Ascending aorta (tissue), 2 donors: ENCODE data around the gene INCA1. TPM values are rescaled to one million over a fixed set of nuclear protein-coding genes. Genes with fewer than 3 reads are reported as not detected.

Source experiments
- DNase-seq, 2 donors: peaks; one replicate each; pipeline ENCODE4 v3.0.0-alpha.2; 2019; ENCODE audit warnings: low spot score in 2 of 2
- H3K27ac ChIP-seq, 2 donors: fragments of 200-600 bp; sonication (generic); one replicate each; pipeline ENCODE4 v1.5.1; 2016 to 2017; ENCODE audit warnings: mild to moderate bottlenecking in 1 of 2
- H3K27me3 ChIP-seq: fragments of 200-600 bp; sonication (generic); one replicate; pipeline ENCODE4 v1.5.1; 2017
- H3K36me3 ChIP-seq, 2 donors: fragments of 200-600 bp; sonication (generic); one replicate each; pipeline ENCODE4 v1.5.1; 2016
- H3K4me1 ChIP-seq, 2 donors: fragments of 200-600 bp; sonication (generic); one replicate each; pipeline ENCODE4 v1.5.1; 2016 to 2017; ENCODE audit warnings: mild to moderate bottlenecking in 1 of 2
- H3K4me3 ChIP-seq, 2 donors: fragments of 200-600 bp; sonication (generic); one replicate each; pipeline ENCODE4 v1.5.1; 2016 to 2017; ENCODE audit warnings: mild to moderate bottlenecking in 1 of 2
- H3K9me3 ChIP-seq, 2 donors: fragments of 200-600 bp; sonication (generic); one replicate each; pipeline ENCODE4 v1.5.1; 2016
- intact Hi-C: fragments of 100-400 bp; cut with DNase I; formaldehyde crosslinking; loops from one replicate; pipeline ENCODE4 v1.15.1; 2023
- total RNA-seq: library from RNA; depleted of rRNA; stranded (reverse); fragments of >200 nt; gene quantifications from one replicate; pipeline ENCODE4 v1.1.0, GENCODE V29; 2016
- TF ChIP-seq, protein P1 (sequence below), 3 experiments: fragments of 200-600 bp in 2 of 3; fragments of 450-650 bp in 1 of 3; sonication (generic) in 2 of 3; IDR thresholded peaks; one replicate each; pipeline ENCODE4 v1.5.1; 2016 to 2019; ENCODE audit warnings: antibody characterized with exemption in 3 of 3, mild to moderate bottlenecking in 1 of 3, moderate library complexity in 1 of 3

Gene INCA1
- total RNA-seq, 1 donor from 2014 or later = not detected

DNA sequence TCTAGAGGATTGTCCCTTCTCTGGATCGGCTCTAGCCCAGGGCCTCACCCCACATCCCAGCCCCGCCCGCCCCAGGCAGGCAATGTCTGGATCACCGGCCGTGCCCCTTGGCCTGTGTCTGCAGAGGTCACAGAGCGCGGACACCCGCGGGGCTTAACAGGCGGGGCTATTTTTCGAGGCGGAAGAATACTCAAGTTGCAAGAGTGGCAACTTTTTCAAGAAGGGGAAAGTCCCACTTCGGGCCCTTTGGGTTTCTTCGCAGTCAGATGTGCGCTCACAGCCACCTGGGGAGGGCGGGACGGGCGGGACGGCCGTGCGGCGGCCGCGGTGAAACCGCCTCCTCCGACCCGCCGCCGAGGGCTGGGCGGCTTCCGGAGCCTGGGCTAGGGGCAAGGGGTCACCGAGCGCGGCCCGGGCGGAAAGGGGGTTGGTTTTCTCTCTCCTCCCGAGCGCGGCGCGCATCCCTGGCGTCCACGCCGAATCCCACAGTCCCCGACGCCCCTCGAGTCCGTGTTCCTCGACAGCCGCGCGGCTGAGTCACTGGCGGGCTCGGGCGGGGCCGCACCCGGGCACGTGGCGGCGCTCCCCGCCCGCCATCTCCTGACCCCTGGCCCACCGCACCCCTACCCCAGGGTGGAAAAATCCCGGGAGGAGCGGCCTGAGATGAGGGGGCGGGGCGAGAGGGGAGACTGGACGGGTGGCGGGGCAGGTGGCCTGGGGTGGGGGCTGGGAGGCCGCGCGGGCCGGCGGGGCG, 47.8 kb downstream of the INCA1 start:
- Histone ChIP-seq H3K27ac (peak overlapping the region; percentile 93 to 99), H3K9me3 (no peaks in the 10 kb centered on the region), H3K4me1 (peaks cover 15 to 50% of the 10 kb centered on the region in 2 donors), H3K27me3 (no peaks in the 10 kb centered on the region), H3K36me3 (peaks cover 15 to 23% of the 10 kb centered on the region in 2 donors), H3K4me3 (peak overlapping the region; percentile 94 to 100)
- TF ChIP-seq, protein P1, sequence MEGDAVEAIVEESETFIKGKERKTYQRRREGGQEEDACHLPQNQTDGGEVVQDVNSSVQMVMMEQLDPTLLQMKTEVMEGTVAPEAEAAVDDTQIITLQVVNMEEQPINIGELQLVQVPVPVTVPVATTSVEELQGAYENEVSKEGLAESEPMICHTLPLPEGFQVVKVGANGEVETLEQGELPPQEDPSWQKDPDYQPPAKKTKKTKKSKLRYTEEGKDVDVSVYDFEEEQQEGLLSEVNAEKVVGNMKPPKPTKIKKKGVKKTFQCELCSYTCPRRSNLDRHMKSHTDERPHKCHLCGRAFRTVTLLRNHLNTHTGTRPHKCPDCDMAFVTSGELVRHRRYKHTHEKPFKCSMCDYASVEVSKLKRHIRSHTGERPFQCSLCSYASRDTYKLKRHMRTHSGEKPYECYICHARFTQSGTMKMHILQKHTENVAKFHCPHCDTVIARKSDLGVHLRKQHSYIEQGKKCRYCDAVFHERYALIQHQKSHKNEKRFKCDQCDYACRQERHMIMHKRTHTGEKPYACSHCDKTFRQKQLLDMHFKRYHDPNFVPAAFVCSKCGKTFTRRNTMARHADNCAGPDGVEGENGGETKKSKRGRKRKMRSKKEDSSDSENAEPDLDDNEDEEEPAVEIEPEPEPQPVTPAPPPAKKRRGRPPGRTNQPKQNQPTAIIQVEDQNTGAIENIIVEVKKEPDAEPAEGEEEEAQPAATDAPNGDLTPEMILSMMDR (IDR thresholded peaks at IDR 0.05) = no peak
- DNase-seq = peak; percentile 37 to 89
- intact Hi-C loops = loop anchor here (1.0 kb wide), 1 partner anchor 48 kb away; the partner anchor contains the start of genes INCA1 and KIF1C

DNA sequence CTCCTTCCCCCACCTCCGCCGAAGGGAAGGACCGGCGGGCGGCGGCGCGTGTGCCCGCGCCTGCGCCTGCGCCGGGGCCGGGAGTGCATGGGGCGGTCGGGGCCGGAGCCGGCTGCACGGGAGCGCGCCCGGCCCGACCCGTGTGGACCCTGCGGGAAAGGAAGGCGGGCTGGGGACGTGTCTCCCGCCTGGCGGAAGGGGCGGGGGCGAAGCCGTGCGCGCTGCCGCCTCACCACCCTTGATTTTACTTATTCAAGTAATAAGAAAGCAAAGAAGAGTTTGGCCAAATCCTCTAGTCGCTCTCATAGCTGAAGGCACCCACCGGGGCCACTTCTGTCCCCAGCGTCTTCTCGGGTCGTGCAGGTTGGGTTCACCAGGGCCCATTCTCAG, 48.4 kb downstream of the INCA1 start:
- no peaks in the 10 kb centered on the region for H3K27me3 ChIP-seq
- peaks cover 15 to 55% of the 10 kb centered on the region in 2 donors for H3K4me1 ChIP-seq
- intact Hi-C loops = loop anchor here (1.0 kb wide), 3 partner anchors 9 to 48 kb away; partner anchors contain the start of genes INCA1, KIF1C, RNF167 and SLC25A11
- H3K4me3 ChIP-seq = peak overlapping the region; percentile 94 to 100
- peaks cover 21 to 29% of the 10 kb centered on the region in 2 donors for H3K36me3 ChIP-seq
- TF ChIP-seq, protein P1 (IDR thresholded peaks at IDR 0.05) = no peak
- no peaks in the 10 kb centered on the region for H3K9me3 ChIP-seq
- DNase-seq = peak; percentile 32 to 91
- H3K27ac ChIP-seq = peak overlapping the region; percentile 93 to 99

DNA sequence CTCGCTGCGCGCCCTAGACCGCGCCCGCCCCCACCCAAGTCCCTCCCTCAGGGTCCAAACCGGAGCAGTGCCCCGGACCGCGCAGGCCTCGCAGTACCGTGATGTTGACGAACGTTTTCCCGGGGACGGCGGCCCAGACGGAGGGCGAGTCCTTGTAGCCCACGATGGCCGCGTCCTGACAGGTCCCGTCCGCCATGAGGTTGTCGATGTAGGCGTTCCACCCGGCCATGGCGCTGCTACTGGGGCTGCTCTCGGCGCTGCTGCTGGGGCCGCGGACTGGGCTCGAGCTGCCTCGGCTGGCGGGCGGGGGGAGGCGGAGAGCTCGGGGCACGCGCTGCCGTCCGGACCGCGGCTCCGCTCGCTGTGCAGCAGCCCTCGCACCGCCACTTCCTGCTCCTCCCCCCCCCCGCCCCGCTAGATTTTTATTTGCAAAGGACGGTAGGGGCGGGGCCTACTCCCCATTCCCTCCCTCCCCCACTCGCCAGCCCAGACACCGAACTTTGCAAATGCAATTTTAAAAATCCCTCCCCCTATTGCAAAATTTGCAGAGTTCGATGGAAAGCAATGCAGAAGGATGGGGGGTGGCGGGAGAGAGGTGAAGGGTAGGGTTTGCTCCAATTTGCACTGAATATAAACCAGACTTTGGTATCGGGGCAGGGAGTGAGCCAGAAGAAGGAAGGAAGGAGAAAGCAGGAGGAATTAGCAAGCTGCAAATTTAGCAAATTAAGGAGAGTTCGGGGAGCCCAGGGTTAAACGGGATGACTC, 49.0 kb downstream of the INCA1 start, which contains the start of gene PFN1:
TSS of gene PFN1 (minus strand) at position 365 of the 765 bp plus-strand sequence. CDS start at position 229, 136 bp downstream.
- H3K36me3 ChIP-seq = peaks cover 26 to 34% of the 10 kb centered on the region in 2 donors

DNA sequence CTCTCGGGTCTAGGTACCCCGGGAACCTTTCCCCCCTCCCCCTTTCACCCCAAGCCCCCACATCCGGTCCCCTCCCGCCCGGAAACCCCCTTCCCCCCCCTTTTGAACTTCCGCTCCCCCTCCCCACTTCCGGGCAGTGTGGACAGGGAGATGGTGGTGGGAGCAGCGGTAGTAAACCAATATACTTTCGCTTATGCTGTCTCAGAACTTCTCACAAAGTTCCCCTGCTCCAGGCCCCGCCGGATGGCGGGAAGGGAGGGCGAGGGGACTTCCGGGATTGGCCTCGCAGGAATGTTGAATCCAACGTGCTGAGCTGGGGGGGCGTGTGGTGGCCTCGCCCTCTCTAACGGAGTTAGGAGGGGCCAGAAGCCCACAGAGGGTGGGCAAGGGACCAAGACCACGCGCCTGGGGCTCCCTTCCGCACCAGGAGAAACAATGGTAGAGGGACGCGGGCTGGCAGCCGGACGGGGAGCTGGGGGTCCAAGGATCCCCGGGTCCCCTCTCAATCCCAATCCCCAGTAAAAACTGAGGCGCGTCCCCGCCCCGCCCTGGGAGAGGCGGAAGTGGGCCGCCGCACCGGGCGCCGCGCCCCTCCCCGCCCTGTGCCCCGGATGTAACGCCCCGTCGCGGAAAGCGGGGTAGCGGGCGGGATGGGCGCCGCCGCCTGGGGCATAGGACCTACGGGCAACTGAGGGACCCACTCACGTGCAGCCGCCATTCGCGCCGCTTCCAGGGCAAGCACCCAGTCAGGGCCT, 49.7 kb downstream of the INCA1 start:
- Histone ChIP-seq H3K27ac (peak overlapping the region; percentile 93 to 97), H3K4me1 (peaks cover 13 to 42% of the 10 kb centered on the region in 2 donors), H3K36me3 (peaks cover 32 to 41% of the 10 kb centered on the region in 2 donors), H3K27me3 (no peaks in the 10 kb centered on the region), H3K9me3 (no peaks in the 10 kb centered on the region), H3K4me3 (peak overlapping the region; percentile 94 to 100)
- DNase-seq = peak in 1 of 2 donors; percentile 77
- intact Hi-C loops = loop anchor here (1.0 kb wide), 2 partner anchors 7 to 20 kb away; partner anchors contain the start of genes RNF167, SLC25A11 and SPAG7
- TF ChIP-seq, protein P1 (IDR thresholded peaks at IDR 0.05) = no peak

More for the DNA sequence above, 49.0 kb downstream of the INCA1 start, which contains the start of gene PFN1:
- no peaks in the 10 kb centered on the region for H3K9me3 ChIP-seq
- H3K4me3 ChIP-seq = peak within 1 kb of the TSS; percentile 94 to 100
- intact Hi-C loops = loop anchor here (1.0 kb wide), 2 partner anchors 8 to 19 kb away; partner anchors contain the start of genes RNF167, SLC25A11 and SPAG7
- H3K27me3 ChIP-seq = no peaks in the 10 kb centered on the region
- peak; percentile 66 to 94 for DNase-seq
- TF ChIP-seq, protein P1 (IDR thresholded peaks at IDR 0.05) = no peak
- H3K4me1 ChIP-seq = peaks cover 15 to 49% of the 10 kb centered on the region in 2 donors
- H3K27ac ChIP-seq = peak within 1 kb of the TSS; percentile 93 to 99

DNA sequence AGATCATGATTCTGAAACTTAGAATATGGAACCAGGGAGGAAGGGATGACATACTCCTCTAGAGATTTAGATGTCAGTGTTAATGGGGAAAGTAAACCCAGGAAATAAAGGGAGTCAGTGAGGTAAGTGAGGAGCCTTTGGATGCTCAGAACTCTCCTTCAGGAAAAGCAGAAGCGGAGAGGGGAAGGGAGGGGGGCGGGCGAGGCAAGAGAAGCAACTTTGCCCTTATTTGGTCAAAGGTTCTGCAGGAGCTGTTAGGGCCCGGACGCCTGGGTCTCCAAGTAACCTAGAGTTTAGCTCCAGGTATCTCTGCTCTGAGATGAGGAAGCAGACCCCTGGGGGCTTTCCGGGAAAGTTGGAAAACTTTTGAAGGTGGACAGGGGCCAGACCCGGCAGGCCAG, 50.3 kb downstream of the INCA1 start:
- H3K27me3 ChIP-seq = no peaks in the 10 kb centered on the region
- TF ChIP-seq, protein P1 (IDR thresholded peaks at IDR 0.05) = no peak
- DNase-seq = no peak
- H3K9me3 ChIP-seq = no peaks in the 10 kb centered on the region
- intact Hi-C loops = no loop called here
- H3K4me1 ChIP-seq = peaks cover 13 to 42% of the 10 kb centered on the region in 2 donors
- H3K4me3 ChIP-seq = peak overlapping the region; percentile 94 to 100
- peaks cover 32 to 46% of the 10 kb centered on the region in 2 donors for H3K36me3 ChIP-seq
- peak overlapping the region; percentile 93 to 97 for H3K27ac ChIP-seq
